Measurements from ENCODE around the gene DLL1.
"Not testable (repeated sequence)": the region's sequence is repeated elsewhere in the genome, so short reads cannot be mapped to it uniquely, and the experiment has no call there.

Gene DLL1

GRCh38 chr6:170266061-170266825, 24.6 kb downstream of the DLL1 start:
- peaks cover 36% of the 10 kb centered on the region for H3K27me3 ChIP-seq
- no peaks in the 10 kb centered on the region for H3K9me3 ChIP-seq
- no peaks in the 10 kb centered on the region for H3K36me3 ChIP-seq
- H3K4me1 ChIP-seq (ENCODE audit: control insufficient read depth in 1 of 2, insufficient read depth in 1 of 2, low read depth in 1 of 2, low read length in 1 of 2) = no peaks in the 10 kb centered on the region
- TF ChIP-seq, protein P1, sequence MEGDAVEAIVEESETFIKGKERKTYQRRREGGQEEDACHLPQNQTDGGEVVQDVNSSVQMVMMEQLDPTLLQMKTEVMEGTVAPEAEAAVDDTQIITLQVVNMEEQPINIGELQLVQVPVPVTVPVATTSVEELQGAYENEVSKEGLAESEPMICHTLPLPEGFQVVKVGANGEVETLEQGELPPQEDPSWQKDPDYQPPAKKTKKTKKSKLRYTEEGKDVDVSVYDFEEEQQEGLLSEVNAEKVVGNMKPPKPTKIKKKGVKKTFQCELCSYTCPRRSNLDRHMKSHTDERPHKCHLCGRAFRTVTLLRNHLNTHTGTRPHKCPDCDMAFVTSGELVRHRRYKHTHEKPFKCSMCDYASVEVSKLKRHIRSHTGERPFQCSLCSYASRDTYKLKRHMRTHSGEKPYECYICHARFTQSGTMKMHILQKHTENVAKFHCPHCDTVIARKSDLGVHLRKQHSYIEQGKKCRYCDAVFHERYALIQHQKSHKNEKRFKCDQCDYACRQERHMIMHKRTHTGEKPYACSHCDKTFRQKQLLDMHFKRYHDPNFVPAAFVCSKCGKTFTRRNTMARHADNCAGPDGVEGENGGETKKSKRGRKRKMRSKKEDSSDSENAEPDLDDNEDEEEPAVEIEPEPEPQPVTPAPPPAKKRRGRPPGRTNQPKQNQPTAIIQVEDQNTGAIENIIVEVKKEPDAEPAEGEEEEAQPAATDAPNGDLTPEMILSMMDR (IDR thresholded peaks at IDR 0.05) = no peak
- H3K27ac ChIP-seq = no peak overlapping the region
- H3K4me3 ChIP-seq (ENCODE audit: low read depth in 1 of 2, low read length in 1 of 2) = no peak overlapping the region

GRCh38 chr6:170265655-170266054, 25.2 kb downstream of the DLL1 start:
- no peaks in the 10 kb centered on the region for H3K9me3 ChIP-seq
- peaks cover 35% of the 10 kb centered on the region for H3K27me3 ChIP-seq
- H3K4me1 ChIP-seq (ENCODE audit: control insufficient read depth in 1 of 2, insufficient read depth in 1 of 2, low read depth in 1 of 2, low read length in 1 of 2) = no peaks in the 10 kb centered on the region
- TF ChIP-seq, protein P1 (IDR thresholded peaks at IDR 0.05) = no peak
- no peak overlapping the region for H3K27ac ChIP-seq
- no peak overlapping the region for H3K4me3 ChIP-seq (ENCODE audit: low read depth in 1 of 2, low read length in 1 of 2)
- H3K36me3 ChIP-seq = no peaks in the 10 kb centered on the region

GRCh38 chr6:170264644-170265043, 26.2 kb downstream of the DLL1 start:
- H3K27ac ChIP-seq; H3K4me3 ChIP-seq (ENCODE audit: low read depth in 1 of 2, low read length in 1 of 2); H3K9me3 ChIP-seq; H3K4me1 ChIP-seq (ENCODE audit: control insufficient read depth in 1 of 2, insufficient read depth in 1 of 2, low read depth in 1 of 2, low read length in 1 of 2); H3K36me3 ChIP-seq: not testable (repeated sequence)
- H3K27me3 ChIP-seq = peaks cover 36% of the 10 kb centered on the region

DNA sequence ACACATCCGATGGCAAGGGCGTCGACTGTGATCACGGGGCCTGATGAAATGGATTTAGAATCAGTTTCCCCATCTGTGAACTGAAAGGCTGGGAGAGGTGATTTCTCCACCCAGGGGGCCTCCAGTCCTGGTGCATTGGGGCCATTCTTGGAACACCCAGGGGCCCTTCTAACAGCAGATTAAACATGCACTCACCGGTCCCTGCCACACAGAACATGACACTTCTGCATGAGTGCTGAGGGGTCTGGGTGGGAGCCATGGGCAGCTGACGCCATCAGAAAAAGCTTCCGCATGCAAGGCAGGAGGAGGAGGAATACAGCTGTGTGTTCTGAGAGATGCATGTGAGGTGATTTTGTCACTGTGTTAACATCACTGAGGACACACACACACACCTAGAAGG, 26.8 kb downstream of the DLL1 start:
- Histone ChIP-seq H3K27ac (no peak overlapping the region), H3K4me3 (ENCODE audit: low read depth in 1 of 2, low read length in 1 of 2) (no peak overlapping the region), H3K36me3 (no peaks in the 10 kb centered on the region), H3K27me3 (peaks cover 36% of the 10 kb centered on the region), H3K4me1 (ENCODE audit: control insufficient read depth in 1 of 2, insufficient read depth in 1 of 2, low read depth in 1 of 2, low read length in 1 of 2) (no peaks in the 10 kb centered on the region), H3K9me3 (no peaks in the 10 kb centered on the region)
- TF ChIP-seq, protein P1 (IDR thresholded peaks at IDR 0.05) = no peak

DNA sequence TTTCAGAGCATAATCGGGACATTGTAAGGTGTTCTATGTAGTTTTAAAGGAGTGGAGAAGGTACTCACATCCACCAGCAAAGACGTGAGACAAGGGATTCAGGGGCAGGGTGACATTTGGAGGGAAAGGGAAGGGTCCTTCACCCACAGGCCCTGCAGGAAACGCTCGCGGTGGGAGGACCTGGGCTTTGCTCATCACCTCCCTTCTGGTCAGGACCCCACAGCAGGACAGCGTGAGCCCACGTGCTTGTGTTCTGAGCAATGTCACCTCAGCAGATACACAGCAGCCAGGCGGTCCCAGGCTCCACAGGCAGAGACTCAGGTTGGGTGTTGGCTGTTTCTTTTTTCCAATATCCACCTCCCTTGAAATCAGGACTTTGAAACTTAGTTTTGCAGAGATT, 27.5 kb downstream of the DLL1 start:
- Histone ChIP-seq H3K27ac (no peak overlapping the region), H3K4me1 (ENCODE audit: control insufficient read depth in 1 of 2, insufficient read depth in 1 of 2, low read depth in 1 of 2, low read length in 1 of 2) (no peaks in the 10 kb centered on the region), H3K36me3 (no peaks in the 10 kb centered on the region), H3K27me3 (peaks cover 36% of the 10 kb centered on the region), H3K9me3 (no peaks in the 10 kb centered on the region), H3K4me3 (ENCODE audit: low read depth in 1 of 2, low read length in 1 of 2) (no peak overlapping the region)
- TF ChIP-seq, protein P1 (IDR thresholded peaks at IDR 0.05) = no peak

DNA sequence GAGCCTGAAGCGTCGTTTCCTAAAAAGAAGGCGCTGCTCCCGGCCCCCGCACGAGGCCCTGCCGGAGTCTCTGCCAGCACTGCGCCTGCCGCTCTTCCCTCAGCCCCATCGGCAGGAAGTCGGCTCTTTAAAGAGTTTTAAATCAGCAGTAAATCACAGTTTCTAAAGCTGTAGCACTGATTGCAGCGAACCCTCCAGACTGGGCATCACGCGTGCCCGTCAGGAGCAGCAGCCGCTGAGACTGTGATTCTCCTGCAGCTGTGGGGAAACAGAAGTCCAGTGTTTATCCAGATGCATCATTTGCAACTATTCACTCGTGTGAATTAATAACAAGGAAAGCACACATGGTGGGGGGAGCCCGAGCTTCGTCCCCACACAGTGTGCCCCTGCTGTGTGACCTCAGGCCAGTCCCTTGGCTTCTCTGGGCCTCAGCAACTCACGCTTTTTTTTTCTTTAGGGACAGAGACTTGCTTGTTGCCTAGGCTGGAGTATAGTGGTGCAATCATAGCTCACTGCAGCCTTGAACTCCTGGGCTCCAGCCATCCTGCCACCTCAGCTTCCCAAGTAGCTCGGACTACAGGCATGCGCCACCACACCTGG, 28.3 kb downstream of the DLL1 start:
- H3K4me3 ChIP-seq (ENCODE audit: low read depth in 1 of 2, low read length in 1 of 2) = no peak overlapping the region
- H3K9me3 ChIP-seq = no peaks in the 10 kb centered on the region
- no peaks in the 10 kb centered on the region for H3K4me1 ChIP-seq (ENCODE audit: control insufficient read depth in 1 of 2, insufficient read depth in 1 of 2, low read depth in 1 of 2, low read length in 1 of 2)
- no peak overlapping the region for H3K27ac ChIP-seq
- peaks cover 40% of the 10 kb centered on the region for H3K27me3 ChIP-seq
- TF ChIP-seq, protein P1 (IDR thresholded peaks at IDR 0.05) = no peak
- H3K36me3 ChIP-seq = no peaks in the 10 kb centered on the region

Data from neutrophil (primary cell).